C4-2B (cell line): ENCODE data around the gene MYH10.

Experiments
- ZFX ChIP-seq: fragments of 450-650 bp; IDR thresholded peaks from 2 replicates; pipeline ENCODE4 v1.6.1; 2017
- TF ChIP-seq, protein P1 (sequence below): fragments of 450-650 bp; conservative IDR thresholded peaks from 2 replicates; pipeline ENCODE4 v1.5.1; 2017; ENCODE audit warnings: mild to moderate bottlenecking

DNA sequence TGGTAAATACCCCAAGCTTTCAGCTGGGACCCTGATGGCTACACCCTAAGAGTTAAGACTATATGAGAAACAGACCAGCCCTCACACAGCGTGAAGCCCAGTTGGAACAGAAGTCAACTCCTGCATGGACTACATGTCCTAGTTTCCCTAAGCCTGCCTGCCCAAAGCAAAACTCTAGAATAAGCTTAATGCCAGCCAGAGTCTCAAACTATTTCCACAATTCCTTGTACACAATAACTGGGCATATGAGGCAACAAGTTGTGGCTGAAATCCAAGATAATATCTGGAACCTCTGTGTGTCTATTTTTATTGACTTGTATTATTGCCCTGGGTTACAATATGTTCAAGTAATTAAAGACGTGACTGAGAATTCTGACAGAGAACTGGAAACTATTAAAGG, 19.4 kb downstream of the MYH10 start:
- TF ChIP-seq, protein P1, sequence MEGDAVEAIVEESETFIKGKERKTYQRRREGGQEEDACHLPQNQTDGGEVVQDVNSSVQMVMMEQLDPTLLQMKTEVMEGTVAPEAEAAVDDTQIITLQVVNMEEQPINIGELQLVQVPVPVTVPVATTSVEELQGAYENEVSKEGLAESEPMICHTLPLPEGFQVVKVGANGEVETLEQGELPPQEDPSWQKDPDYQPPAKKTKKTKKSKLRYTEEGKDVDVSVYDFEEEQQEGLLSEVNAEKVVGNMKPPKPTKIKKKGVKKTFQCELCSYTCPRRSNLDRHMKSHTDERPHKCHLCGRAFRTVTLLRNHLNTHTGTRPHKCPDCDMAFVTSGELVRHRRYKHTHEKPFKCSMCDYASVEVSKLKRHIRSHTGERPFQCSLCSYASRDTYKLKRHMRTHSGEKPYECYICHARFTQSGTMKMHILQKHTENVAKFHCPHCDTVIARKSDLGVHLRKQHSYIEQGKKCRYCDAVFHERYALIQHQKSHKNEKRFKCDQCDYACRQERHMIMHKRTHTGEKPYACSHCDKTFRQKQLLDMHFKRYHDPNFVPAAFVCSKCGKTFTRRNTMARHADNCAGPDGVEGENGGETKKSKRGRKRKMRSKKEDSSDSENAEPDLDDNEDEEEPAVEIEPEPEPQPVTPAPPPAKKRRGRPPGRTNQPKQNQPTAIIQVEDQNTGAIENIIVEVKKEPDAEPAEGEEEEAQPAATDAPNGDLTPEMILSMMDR, result no peak
- TF ChIP-seq ZFX, result no peak
